Renal cortex interstitium (tissue), 15 donors: ENCODE measurements around the gene GNGT2. TPM values are rescaled to one million over a fixed set of nuclear protein-coding genes. Genes with fewer than 3 reads are reported as not detected.

ENCODE experiments used
- DNase-seq, 11 donors: peaks; one replicate each; pipeline ENCODE4 v3.0.0-alpha.2; 2013; ENCODE audit warnings: low read depth in 9 of 11, low spot score in 4 of 11; ENCODE audit errors: extremely low read depth in 1 of 11
- long read RNA-seq, 16 experiments: transcript quantifications; one replicate each; lab custom pipeline, GENCODE V29; 2026
- polyA plus RNA-seq, 3 donors: library from polyadenylated mRNA; unstranded; fragments of 120-200 nt; gene quantifications; one replicate each; pipeline ENCODE4 v1.2.1, GENCODE V29; 2013; ENCODE audit not compliant: insufficient read length in 3 of 3

The GNGT2 gene
- 1 to 10 TPM; 1.3 to 2.0 (median 1.9) TPM for polyA plus RNA-seq
- long read RNA-seq, donor 1 = 0 reads
- long read RNA-seq, donor 2 = 0 reads
- long read RNA-seq, donor 3, partial matches to known transcripts = 0 of 2 reads
- long read RNA-seq, donor 3, other reads (novel, unspliced or antisense) = 0 of 2 reads
- long read RNA-seq, donor 4 = 0 reads
- long read RNA-seq, donor 5 = 0 reads
- long read RNA-seq, donor 6 = 0 reads
- long read RNA-seq, donor 7 = 0 reads
- long read RNA-seq, donor 8 = 0 reads
- long read RNA-seq, donor 9 = 0 reads
- long read RNA-seq, donor 10 = 0 reads
- long read RNA-seq, donor 11 = 0 reads
- long read RNA-seq, donor 12, partial matches to known transcripts = 0 of 1 reads
- long read RNA-seq, donor 12, other reads (novel, unspliced or antisense) = 0 of 1 reads
- long read RNA-seq, donor 13 = 0 reads
- long read RNA-seq, donor 14, partial matches to known transcripts = 0 of 1 reads
- long read RNA-seq, donor 14, other reads (novel, unspliced or antisense) = 0 of 1 reads
- long read RNA-seq, donor 15 = 0 reads
- long read RNA-seq, donor 16, partial matches to known transcripts = 0 of 6 reads
- long read RNA-seq, donor 16, other reads (novel, unspliced or antisense) = 6 of 6 reads

GRCh38 chr17:49210158-49211029 is at the start of gene GNGT2, which contains the start of gene ABI3:
TSS of gene GNGT2 (minus strand) at chr17:49210574. CDS start at chr17:49207422, 3,152 bp downstream.
TSS of gene ABI3 (plus strand) at chr17:49210707. CDS start at chr17:49210725, 18 bp downstream.
- DNase-seq = no peak

GRCh38 chr17:49259663-49260010 is 49.3 kb upstream of the GNGT2 start:
- no peak for DNase-seq

- DNase-seq = no peak
These were observed 48.0 kb upstream of the GNGT2 start for GRCh38 chr17:49258394-49258793.

- DNase-seq = no peak
These were observed 44.8 kb upstream of the GNGT2 start for GRCh38 chr17:49255125-49255524.

- no peak for DNase-seq
These were observed 43.7 kb upstream of the GNGT2 start for GRCh38 chr17:49254066-49254465.

- DNase-seq = no peak
These were observed 41.8 kb upstream of the GNGT2 start for GRCh38 chr17:49252148-49252695.

- DNase-seq = no peak
These were observed 39.6 kb upstream of the GNGT2 start for GRCh38 chr17:49249890-49250522.

- no peak for DNase-seq
These were observed 39.0 kb upstream of the GNGT2 start for GRCh38 chr17:49249292-49249794.

- DNase-seq = no peak
These were observed 37.6 kb upstream of the GNGT2 start for GRCh38 chr17:49247944-49248343.

GRCh38 chr17:49244839-49245238 is 34.5 kb upstream of the GNGT2 start:
- no peak for DNase-seq

GRCh38 chr17:49242813-49243212 is 32.4 kb upstream of the GNGT2 start:
- no peak for DNase-seq

GRCh38 chr17:49241692-49242397 is 31.5 kb upstream of the GNGT2 start:
- DNase-seq = no peak

GRCh38 chr17:49241040-49241439 is 30.7 kb upstream of the GNGT2 start:
- no peak for DNase-seq

- no peak for DNase-seq
These were observed 30.2 kb upstream of the GNGT2 start for GRCh38 chr17:49240619-49241018.

GRCh38 chr17:49239963-49240362 is 29.6 kb upstream of the GNGT2 start:
- DNase-seq = no peak

GRCh38 chr17:49235896-49236295 is 25.5 kb upstream of the GNGT2 start:
- no peak for DNase-seq

- no peak for DNase-seq
These were observed 24.2 kb upstream of the GNGT2 start for GRCh38 chr17:49234509-49235080.

- no peak for DNase-seq
These were observed 21.2 kb upstream of the GNGT2 start for GRCh38 chr17:49231563-49231894.
